ENCODE results near the gene FADS1.

GRCh38 chr11:61769946-61770683 lies 46.7 kb downstream of the FADS1 start:
- TF ChIP-seq POLR2A (IDR thresholded peaks at IDR 0.05): no peak
- TF ChIP-seq EP300 (IDR thresholded peaks at IDR 0.05): no peak
